BJ (cell line): Measurements from ENCODE around the gene TM4SF4. TPM values are rescaled to one million over a fixed set of nuclear protein-coding genes. Genes with fewer than 3 reads are reported as not detected.

Experiments
- CTCF ChIA-PET: fragments of 350-600 bp; formaldehyde crosslinking; extraction: SDS; loops from one replicate; lab custom pipeline; 2021; ENCODE audit warnings: antibody characterized with exemption, inconsistent platforms; lab: Yijun Ruan, JAX
- POLR2A ChIA-PET: fragments of 300-600 bp; sonication (Branson Sonifier 250); formaldehyde crosslinking; extraction: SDS; loops from one replicate; lab custom pipeline; 2021; ENCODE audit warnings: antibody characterized with exemption; lab: Charles Lee
- DNase-seq: peaks from one replicate; pipeline ENCODE4 v3.0.0-alpha.2; 2011; ENCODE audit warnings: low read depth
- H3K27me3 ChIP-seq: 2 replicates; pipeline ENCODE4 v1.6.0; 2011; ENCODE audit warnings: low read length; ENCODE audit not compliant: control insufficient read depth, insufficient read depth
- H3K36me3 ChIP-seq: 2 replicates; pipeline ENCODE4 v1.5.1; 2011; ENCODE audit warnings: low read length; ENCODE audit not compliant: control insufficient read depth, insufficient read depth
- H3K4me3 ChIP-seq: 2 replicates; pipeline ENCODE4 v1.5.1; 2011; ENCODE audit warnings: low read depth, mild to moderate bottlenecking, control low read depth, low read length
- CTCF ChIP-seq: IDR thresholded peaks from 2 replicates; pipeline ENCODE4 v1.5.1; 2011; ENCODE audit warnings: low read depth, mild to moderate bottlenecking, control low read depth, inconsistent platforms, low read length, moderate library complexity; ENCODE audit not compliant: insufficient read depth
- polyA plus RNA-seq: library from polyadenylated mRNA; depleted of rRNA; stranded (reverse); fragments of >200 nt; gene quantifications from 2 replicates; pipeline ENCODE4 v1.2.3, GENCODE V29; 2011

TM4SF4 gene
- polyA plus RNA-seq, 1 experiment = 0.42 TPM

GRCh38 chr3:149432149-149432548 is 42.3 kb upstream of the TM4SF4 start:
- Histone ChIP-seq H3K36me3 (no peaks in the 10 kb centered on the region), H3K27me3 (no peaks in the 10 kb centered on the region), H3K4me3 (no peak overlapping the region)
- CTCF ChIA-PET = interaction anchor here (1.2 kb wide), 1 partner anchor 27 kb away, joined by 3 read pairs; no protein-coding TSS in a partner anchor
- TF ChIP-seq CTCF = no peak
- DNase-seq = no peak
- POLR2A ChIA-PET = no interaction called here

GRCh38 chr3:149435996-149436885 is 38.3 kb upstream of the TM4SF4 start:
- no peak for TF ChIP-seq CTCF
- no peak overlapping the region for H3K4me3 ChIP-seq
- ChIA-PET POLR2A (no interaction called here), CTCF (interaction anchor here (0.5 to 1.1 kb wide), 5 partner anchors 43 to 481 kb away, joined by 3 read pairs; no protein-coding TSS in a partner anchor)
- no peaks in the 10 kb centered on the region for H3K27me3 ChIP-seq
- DNase-seq = no peak
- no peaks in the 10 kb centered on the region for H3K36me3 ChIP-seq

- ChIA-PET CTCF (interaction anchor here (0.6 kb wide), 1 partner anchor 482 kb away, joined by 3 read pairs; no protein-coding TSS in a partner anchor), POLR2A (no interaction called here)
- Histone ChIP-seq H3K36me3 (no peaks in the 10 kb centered on the region), H3K4me3 (no peak overlapping the region), H3K27me3 (no peaks in the 10 kb centered on the region)
- TF ChIP-seq CTCF = no peak
- no peak for DNase-seq
These were observed 37.2 kb upstream of the TM4SF4 start for GRCh38 chr3:149437286-149437685.

- no peak for TF ChIP-seq CTCF
- CTCF ChIA-PET = no interaction called here
- H3K4me3 ChIP-seq = no peak overlapping the region
- no peak for DNase-seq
- H3K27me3 ChIP-seq = no peaks in the 10 kb centered on the region
- H3K36me3 ChIP-seq = no peaks in the 10 kb centered on the region
- POLR2A ChIA-PET = no interaction called here
These were observed 36.8 kb upstream of the TM4SF4 start for GRCh38 chr3:149437710-149438109.

- POLR2A ChIA-PET = no interaction called here
- H3K4me3 ChIP-seq = no peak overlapping the region
- no peak for TF ChIP-seq CTCF
- DNase-seq = no peak
- CTCF ChIA-PET = no interaction called here
- H3K36me3 ChIP-seq = no peaks in the 10 kb centered on the region
- H3K27me3 ChIP-seq = no peaks in the 10 kb centered on the region
These were observed 35.5 kb upstream of the TM4SF4 start for GRCh38 chr3:149438981-149439380.
